Activated CD8-positive, alpha-beta memory T cell treated with anti-CD3 and anti-CD28 coated beads for 24 hours (primary cell): Measurements from ENCODE around the gene TTC13.

Source experiments
- DNase-seq: peaks from one replicate; pipeline ENCODE4 v3.0.0-alpha.2; 2020

The TTC13 gene

GRCh38 chr1:230943048-230943593 lies 35.5 kb downstream of the TTC13 start:
- no peak for DNase-seq

DNA sequence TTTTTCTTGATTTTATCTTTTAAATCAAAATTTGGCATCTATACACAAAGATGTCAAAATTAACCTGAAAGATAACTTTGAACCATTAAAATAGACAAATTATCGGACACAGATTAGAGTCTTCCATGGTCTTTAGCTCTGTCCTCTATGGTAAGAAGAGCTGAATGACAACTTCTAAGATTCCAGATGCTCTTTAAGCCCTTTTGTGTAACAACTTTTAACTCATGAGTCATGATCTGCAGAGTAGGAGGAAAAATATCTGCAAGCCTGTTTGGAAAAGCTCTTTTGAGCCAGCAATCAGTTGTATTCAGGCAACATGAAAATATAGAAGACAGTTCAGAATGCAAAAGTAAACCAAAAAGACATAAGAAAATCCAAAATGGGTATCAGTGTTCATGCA lies 37.8 kb downstream of the TTC13 start:
- DNase-seq, result no peak

DNA sequence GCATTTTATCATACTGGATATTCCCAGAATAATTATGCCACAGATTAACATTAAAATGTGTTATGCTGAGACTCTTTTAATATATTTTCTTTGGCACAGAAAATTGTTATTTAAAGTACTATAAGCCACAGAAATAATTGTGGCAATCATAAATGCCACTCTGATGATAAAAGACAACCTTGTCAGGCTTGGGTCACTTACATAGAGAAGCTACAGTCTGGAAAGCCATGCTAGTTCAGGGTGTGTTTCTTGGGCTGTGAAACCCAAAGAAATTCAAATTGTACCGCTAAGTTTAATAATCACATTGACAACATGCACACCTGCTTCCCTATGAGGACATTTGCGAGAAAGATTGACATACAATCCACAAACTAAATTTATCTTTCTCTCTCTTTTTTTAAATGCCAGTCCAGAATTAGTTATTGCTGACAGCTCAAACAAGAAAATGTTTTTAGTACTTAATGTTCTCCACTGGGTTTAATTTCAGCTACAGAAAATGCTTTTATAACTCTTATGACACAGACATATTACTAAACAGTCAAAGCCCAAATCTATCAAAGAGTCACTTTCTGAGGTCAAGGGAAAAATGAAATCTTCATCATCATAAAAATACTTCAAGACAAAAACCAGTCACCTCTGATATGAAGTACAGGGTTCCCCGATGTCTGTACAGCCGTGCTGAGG lies 38.7 kb downstream of the TTC13 start:
- no peak for DNase-seq

- DNase-seq, result no peak
Measured at GRCh38 chr1:230938924-230939368, 39.7 kb downstream of the TTC13 start.

- no peak for DNase-seq
Measured at GRCh38 chr1:230937371-230937770, 41.3 kb downstream of the TTC13 start.

DNA sequence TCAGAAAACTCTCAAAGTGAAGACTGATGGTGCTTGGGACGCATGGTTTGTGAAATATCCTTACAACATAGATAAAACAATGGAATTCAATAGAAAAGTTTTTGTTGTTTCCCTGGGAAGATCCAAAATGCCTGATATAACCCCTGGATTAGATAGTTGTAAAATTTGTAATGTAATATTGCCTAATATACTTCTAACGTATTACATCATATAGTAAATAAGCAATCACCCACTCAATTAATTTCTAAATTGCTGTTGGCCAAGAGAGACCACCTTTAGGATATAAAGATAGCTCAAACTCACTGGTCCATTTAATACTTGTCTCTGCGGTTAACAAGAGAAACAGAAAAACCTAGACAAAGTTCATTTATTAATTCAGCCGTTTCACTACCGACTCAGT lies 42.2 kb downstream of the TTC13 start:
- no peak for DNase-seq

GRCh38 chr1:230935852-230936251 lies 42.8 kb downstream of the TTC13 start:
- no peak for DNase-seq

- DNase-seq, result no peak
Measured at GRCh38 chr1:230930986-230931385, 47.7 kb downstream of the TTC13 start.

DNA sequence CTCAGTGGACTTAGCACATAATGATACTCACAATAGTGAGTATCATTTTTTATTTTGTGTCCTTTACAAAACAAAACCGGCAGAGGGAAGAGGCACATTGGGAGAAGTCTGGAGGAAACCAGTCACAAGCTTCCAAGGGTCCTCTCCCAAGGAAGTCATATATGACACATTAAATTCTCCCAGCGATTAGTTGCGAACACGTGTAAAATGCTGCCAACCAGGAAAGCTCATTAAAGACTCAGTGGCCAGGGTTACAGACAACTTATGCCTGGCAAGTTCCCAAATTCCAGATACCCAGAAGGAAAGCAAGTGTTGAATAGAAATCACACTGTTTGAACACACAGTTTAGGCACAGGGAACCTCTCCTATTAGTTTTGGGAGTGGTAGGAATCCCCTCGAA lies 52.5 kb downstream of the TTC13 start:
- DNase-seq, result no peak

GRCh38 chr1:230925608-230926007 lies 53.1 kb downstream of the TTC13 start:
- no peak for DNase-seq

GRCh38 chr1:230923176-230923575 lies 55.5 kb downstream of the TTC13 start:
- no peak for DNase-seq

DNA sequence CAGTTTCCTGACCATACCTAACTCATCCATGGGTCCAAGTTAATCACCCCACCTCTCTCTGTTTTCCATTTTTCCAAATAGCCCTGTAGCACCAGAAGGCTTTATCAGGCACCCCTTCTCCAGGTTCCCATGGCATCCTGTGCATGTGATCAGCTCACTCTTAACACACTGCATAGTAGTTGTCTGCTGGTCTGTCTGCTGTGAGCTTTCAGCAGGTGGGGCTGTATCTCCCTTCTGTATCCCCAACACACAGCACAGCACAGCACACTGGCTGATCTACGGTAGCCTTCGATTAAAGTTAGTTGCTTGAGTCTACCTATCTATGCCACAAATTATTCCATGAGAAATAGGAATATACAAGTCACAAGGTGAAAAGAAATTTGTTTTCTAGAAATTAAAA lies 56.0 kb downstream of the TTC13 start:
- no peak for DNase-seq

DNA sequence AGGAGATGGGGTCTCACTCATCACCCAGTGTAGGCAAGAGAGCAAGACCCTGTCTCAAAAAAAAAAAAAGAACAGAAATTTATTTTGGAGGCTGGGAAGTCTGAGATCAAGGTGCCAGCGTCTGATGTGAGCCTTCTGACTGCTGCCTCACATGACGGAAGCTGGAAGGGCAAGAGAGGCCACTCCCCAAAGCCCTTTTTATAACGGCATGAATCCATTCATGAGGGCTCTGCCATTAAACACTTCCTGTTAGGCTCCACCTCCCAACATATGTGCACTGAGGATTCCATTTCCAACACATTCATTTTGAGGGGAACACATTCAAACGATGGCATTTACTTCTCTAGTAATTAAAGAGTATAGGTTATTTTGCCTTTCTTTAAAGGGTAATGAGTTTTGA lies 59.5 kb downstream of the TTC13 start:
- no peak for DNase-seq

DNA sequence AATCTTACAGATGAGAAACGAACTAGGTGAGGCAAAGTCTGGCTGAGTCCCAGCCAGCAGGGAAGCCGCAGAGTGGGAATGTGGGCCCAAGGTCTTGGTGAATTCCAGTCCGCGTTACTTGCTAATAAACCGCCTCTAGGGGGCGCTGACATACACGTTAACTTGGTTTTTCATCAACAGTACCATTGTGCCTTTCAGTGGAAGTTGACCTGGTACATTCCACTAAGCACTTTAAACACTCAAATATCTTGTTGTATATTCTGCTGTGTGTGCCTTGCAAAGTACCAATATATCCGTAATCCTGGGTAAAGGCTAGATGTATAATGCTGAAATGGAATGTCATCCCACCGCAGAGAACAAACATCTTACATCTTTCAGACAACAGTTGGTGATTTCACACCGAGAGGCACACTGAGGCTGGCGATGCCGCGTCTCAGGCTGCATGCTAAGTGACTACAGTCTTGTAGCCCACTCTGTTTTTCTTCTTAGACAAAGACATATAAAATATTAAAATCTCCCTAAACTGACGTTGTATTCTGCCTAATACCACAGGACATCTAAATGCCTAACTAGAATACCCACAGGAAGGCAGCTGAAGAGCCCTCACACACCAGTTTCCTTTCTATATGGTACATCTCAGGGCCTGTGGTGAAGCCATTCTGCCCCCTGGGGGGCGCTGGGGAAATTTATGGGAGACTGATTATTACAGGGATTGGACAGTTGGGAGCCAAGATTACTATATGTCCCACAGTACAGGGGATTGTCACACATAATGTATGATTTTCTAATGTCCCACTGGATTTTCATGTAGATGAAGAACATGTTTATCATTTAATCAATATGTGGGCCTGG lies 61.2 kb downstream of the TTC13 start:
- DNase-seq, result peak; percentile 83

- DNase-seq, result no peak
Measured at GRCh38 chr1:230916587-230917283, 61.9 kb downstream of the TTC13 start.

DNA sequence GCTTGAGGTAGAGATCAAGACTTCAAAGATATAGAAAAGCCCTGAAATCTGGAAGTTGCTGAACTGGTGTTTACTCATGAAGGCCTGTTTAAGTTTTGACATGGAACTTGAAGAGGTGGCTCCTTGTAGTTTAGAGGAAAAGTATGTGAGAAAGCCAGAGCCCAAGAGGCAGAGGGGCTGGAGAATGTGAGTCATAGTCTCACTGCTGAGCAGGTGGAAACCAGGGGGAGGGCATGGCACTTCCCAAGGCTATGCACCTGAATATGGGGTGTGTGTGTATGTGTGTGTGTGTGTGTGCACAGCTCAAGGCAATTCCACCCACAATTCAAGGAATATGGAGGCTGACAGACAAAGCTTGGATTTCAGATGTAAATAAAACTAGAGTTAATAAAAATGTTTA lies 63.6 kb downstream of the TTC13 start:
- DNase-seq, result no peak

- no peak for DNase-seq
Measured at GRCh38 chr1:230913496-230913895, 65.2 kb downstream of the TTC13 start.

GRCh38 chr1:230910755-230911117 lies 67.9 kb downstream of the TTC13 start:
- DNase-seq, result no peak

GRCh38 chr1:230909974-230910754 lies 68.5 kb downstream of the TTC13 start:
- DNase-seq, result no peak

GRCh38 chr1:230907472-230908205 lies 71.0 kb downstream of the TTC13 start:
- DNase-seq, result no peak

GRCh38 chr1:230906226-230906625 lies 72.4 kb downstream of the TTC13 start:
- no peak for DNase-seq

- DNase-seq, result no peak
Measured at GRCh38 chr1:230905733-230906132, 72.9 kb downstream of the TTC13 start.
